ENCODE data around the gene VPS50.

VPS50 gene

DNA sequence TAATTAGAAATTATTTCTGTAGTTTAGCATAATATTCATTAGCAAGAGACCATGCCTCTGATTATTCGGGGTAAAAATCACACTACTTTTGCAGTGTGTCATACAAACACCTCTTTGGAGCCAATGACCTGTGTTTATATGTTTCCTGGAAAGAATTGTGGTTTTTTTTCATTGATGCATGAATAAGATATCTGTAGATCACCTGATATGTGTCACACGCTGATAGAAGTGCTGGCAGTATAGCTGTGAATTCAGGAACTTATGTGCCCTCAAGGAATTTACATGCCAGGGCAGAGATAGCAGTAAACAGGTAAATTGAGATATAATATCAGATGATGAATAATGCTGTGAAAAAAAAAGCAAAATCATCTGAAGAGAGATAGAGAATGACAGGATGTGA is 118.2 kb downstream of the VPS50 start:
- DNase-seq: no peak
- no peak overlapping the region for H3K27ac ChIP-seq
- H3K9me3 ChIP-seq (ENCODE audit: severe bottlenecking): peaks cover 4% of the 10 kb centered on the region
- no peaks in the 10 kb centered on the region for H3K27me3 ChIP-seq (ENCODE audit: insufficient read depth, low read depth, severe bottlenecking)
- TF ChIP-seq, protein P1, sequence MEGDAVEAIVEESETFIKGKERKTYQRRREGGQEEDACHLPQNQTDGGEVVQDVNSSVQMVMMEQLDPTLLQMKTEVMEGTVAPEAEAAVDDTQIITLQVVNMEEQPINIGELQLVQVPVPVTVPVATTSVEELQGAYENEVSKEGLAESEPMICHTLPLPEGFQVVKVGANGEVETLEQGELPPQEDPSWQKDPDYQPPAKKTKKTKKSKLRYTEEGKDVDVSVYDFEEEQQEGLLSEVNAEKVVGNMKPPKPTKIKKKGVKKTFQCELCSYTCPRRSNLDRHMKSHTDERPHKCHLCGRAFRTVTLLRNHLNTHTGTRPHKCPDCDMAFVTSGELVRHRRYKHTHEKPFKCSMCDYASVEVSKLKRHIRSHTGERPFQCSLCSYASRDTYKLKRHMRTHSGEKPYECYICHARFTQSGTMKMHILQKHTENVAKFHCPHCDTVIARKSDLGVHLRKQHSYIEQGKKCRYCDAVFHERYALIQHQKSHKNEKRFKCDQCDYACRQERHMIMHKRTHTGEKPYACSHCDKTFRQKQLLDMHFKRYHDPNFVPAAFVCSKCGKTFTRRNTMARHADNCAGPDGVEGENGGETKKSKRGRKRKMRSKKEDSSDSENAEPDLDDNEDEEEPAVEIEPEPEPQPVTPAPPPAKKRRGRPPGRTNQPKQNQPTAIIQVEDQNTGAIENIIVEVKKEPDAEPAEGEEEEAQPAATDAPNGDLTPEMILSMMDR (IDR thresholded peaks at IDR 0.05; ENCODE audit: low read depth, low read length): no peak
- no peaks in the 10 kb centered on the region; the same call in 1 of the 2 replicates for H3K36me3 ChIP-seq
- H3K4me3 ChIP-seq (ENCODE audit: low read depth, low read length): no peak overlapping the region

DNA sequence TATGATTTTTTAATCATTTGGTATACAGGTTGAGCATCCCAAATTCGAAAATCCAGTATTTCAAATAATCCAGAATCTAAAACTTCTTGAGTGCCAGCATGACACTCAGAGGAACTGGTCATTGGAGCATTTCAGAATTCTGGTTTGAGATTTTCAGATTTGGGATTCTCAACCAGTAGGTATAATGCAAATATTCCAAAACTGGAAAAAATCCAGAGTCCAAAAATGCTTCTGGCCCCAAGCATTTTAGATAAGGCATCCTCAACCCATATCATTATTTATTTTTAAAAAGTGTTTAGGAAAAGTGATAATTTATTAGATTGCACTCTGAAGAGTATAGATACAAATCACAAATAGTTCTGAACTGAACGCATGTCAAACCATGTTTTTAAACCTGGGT is 120.7 kb downstream of the VPS50 start:
- Histone ChIP-seq H3K27me3 (ENCODE audit: insufficient read depth, low read depth, severe bottlenecking) (no peaks in the 10 kb centered on the region), H3K27ac (no peak overlapping the region), H3K4me3 (ENCODE audit: low read depth, low read length) (no peak overlapping the region), H3K36me3 (no peaks in the 10 kb centered on the region; the same call in 1 of the 2 replicates), H3K9me3 (ENCODE audit: severe bottlenecking) (no peaks in the 10 kb centered on the region)
- TF ChIP-seq, protein P1 (IDR thresholded peaks at IDR 0.05; ENCODE audit: low read depth, low read length): no peak
- no peak for DNase-seq

DNA sequence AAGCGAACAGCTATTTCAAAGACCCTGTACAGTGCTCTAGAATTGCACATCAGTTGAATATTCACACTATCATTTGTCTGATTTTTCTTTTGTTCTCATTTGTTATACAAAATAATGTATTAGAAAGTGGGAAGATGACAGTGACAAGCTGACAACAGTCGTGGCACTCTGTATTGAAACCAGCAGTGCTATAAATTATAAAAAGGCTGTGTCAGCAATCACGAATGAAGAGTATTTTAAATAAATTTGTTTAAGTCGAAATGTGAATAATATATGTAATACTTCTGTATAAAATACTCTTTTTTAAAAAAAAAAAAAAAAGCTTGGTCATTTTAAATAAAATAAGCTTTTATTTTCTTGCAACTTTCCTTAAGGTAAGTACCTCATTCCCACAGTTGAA is 122.6 kb downstream of the VPS50 start:
- Histone ChIP-seq H3K36me3 (peaks cover 2% of the 10 kb centered on the region; the same call in 1 of the 2 replicates), H3K4me3 (ENCODE audit: low read depth, low read length) (no peak overlapping the region), H3K27me3 (ENCODE audit: insufficient read depth, low read depth, severe bottlenecking) (no peaks in the 10 kb centered on the region), H3K9me3 (ENCODE audit: severe bottlenecking) (no peaks in the 10 kb centered on the region), H3K27ac (no peak overlapping the region)
- TF ChIP-seq, protein P1 (IDR thresholded peaks at IDR 0.05; ENCODE audit: low read depth, low read length): no peak
- DNase-seq: no peak

GRCh38 chr7:93359520-93360198 is 127.5 kb downstream of the VPS50 start:
- DNase-seq: no peak
- TF ChIP-seq, protein P1 (IDR thresholded peaks at IDR 0.05; ENCODE audit: low read depth, low read length): no peak
- Histone ChIP-seq H3K9me3 (ENCODE audit: severe bottlenecking) (no peaks in the 10 kb centered on the region), H3K4me3 (ENCODE audit: low read depth, low read length) (no peak overlapping the region), H3K36me3 (0 out of 2 replicates have a peak, but pooled peaks cover 2% of the 10 kb centered on the region), H3K27ac (no peak overlapping the region), H3K27me3 (ENCODE audit: insufficient read depth, low read depth, severe bottlenecking) (no peaks in the 10 kb centered on the region)

DNA sequence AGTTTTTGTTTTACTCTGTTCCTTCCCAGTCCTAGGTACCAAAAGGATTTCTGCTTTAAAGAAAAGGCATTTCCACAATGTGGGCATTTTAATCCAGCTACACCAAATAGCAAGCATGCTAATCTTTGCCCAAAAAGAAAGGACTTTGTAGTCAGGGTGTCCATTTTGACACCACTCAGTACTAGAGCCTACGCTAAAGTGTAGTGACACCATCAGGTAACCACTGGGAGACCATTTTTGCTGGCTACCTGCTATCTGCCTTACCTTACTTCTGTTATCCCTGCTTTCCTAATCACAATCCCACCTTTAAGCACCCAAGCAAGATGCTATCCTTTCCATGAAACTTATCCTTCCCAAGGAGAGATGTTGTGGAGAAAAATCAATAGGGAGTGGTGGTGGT is 129.7 kb downstream of the VPS50 start:
- Histone ChIP-seq H3K27me3 (ENCODE audit: insufficient read depth, low read depth, severe bottlenecking) (no peaks in the 10 kb centered on the region), H3K4me3 (ENCODE audit: low read depth, low read length) (no peak overlapping the region), H3K36me3 (0 out of 2 replicates have a peak, but pooled peaks cover 2% of the 10 kb centered on the region), H3K9me3 (ENCODE audit: severe bottlenecking) (no peaks in the 10 kb centered on the region), H3K27ac (no peak overlapping the region)
- no peak for DNase-seq
- TF ChIP-seq, protein P1 (IDR thresholded peaks at IDR 0.05; ENCODE audit: low read depth, low read length): no peak

DNA sequence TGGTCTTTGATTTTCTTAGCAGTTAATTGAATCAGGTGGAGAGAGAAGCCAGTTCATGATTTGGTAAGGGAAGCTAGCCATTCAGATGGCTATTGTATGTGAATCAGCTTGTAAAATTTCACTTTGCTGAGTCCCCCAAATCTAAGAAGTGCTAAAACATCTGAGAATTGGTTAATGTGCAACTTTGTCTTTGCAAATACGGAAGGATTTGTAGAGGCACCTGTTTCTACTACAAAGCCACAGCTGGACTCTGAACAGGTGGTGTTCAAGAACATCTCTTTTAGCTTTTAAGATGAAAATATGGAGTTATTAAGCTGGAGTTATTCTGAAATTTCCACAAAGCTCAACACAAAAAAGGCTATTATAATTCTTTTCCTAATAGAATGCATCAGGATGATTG is 132.6 kb downstream of the VPS50 start:
- Histone ChIP-seq H3K4me3 (ENCODE audit: low read depth, low read length) (no peak overlapping the region), H3K27ac (no peak overlapping the region), H3K27me3 (ENCODE audit: insufficient read depth, low read depth, severe bottlenecking) (no peaks in the 10 kb centered on the region), H3K36me3 (no peaks in the 10 kb centered on the region), H3K9me3 (ENCODE audit: severe bottlenecking) (no peaks in the 10 kb centered on the region)
- TF ChIP-seq, protein P1 (IDR thresholded peaks at IDR 0.05; ENCODE audit: low read depth, low read length): no peak
- DNase-seq: no peak
